Natural killer cell (primary cell): ENCODE data around the gene APOBEC3H. TPM values are rescaled to one million over a fixed set of nuclear protein-coding genes. Genes with fewer than 3 reads are reported as not detected.

Experiments
- ATAC-seq, 3 donors: fragments of 150-1000 bp in 2 of 3; fragments of 200-7000 bp in 1 of 3; cut with Tn5 transposase; 1 replicate in 1 of 3; 2 replicates in 2 of 3; pipeline ENCODE4 v1.10.0; 2021; ENCODE audit warnings: mild to moderate bottlenecking in 2 of 3, moderate library complexity in 2 of 3
- DNase-seq, 2 donors: peaks; one replicate each; pipeline versions ENCODE4 v3.0.0 to v3.0.0-alpha.2; 2013 to 2021; ENCODE audit warnings: mixed read lengths in 1 of 2
- H3K27ac ChIP-seq: one replicate; pipeline ENCODE4 v1.5.1; 2013; ENCODE audit warnings: mild to moderate bottlenecking, low read length
- H3K27me3 ChIP-seq: one replicate; pipeline ENCODE4 v1.6.1; 2013; ENCODE audit warnings: low read length; ENCODE audit not compliant: control insufficient read depth, insufficient read depth
- H3K36me3 ChIP-seq: one replicate; pipeline ENCODE4 v1.6.1; 2013; ENCODE audit warnings: low read length; ENCODE audit not compliant: control insufficient read depth, insufficient read depth
- H3K4me1 ChIP-seq: one replicate; pipeline ENCODE4 v1.6.1; 2013; ENCODE audit warnings: low read length; ENCODE audit not compliant: control insufficient read depth, insufficient read depth
- H3K4me3 ChIP-seq: one replicate; pipeline ENCODE4 v1.5.1; 2013; ENCODE audit warnings: low read length
- H3K9me3 ChIP-seq: one replicate; pipeline ENCODE4 v1.6.1; 2013; ENCODE audit warnings: low read length; ENCODE audit not compliant: control insufficient read depth, insufficient read depth
- H3K27ac Mint-ChIP-seq, 2 donors: one replicate each; pipeline ENCODE4 v1.8.0; 2022; ENCODE audit warnings: mild to moderate bottlenecking in 2 of 2, mixed read lengths in 2 of 2, moderate library complexity in 1 of 2
- H3K27me3 Mint-ChIP-seq, 2 donors: one replicate each; pipeline ENCODE4 v1.8.0; 2022; ENCODE audit warnings: low read depth in 2 of 2, mixed read lengths in 2 of 2
- H3K36me3 Mint-ChIP-seq: one replicate; pipeline ENCODE4 v1.8.0; 2022; ENCODE audit warnings: mixed read lengths
- H3K4me1 Mint-ChIP-seq, 2 donors: one replicate each; pipeline ENCODE4 v1.8.0; 2022; ENCODE audit warnings: mixed read lengths in 2 of 2
- H3K4me3 Mint-ChIP-seq: one replicate; pipeline ENCODE4 v1.8.0; 2022; ENCODE audit warnings: mild to moderate bottlenecking, moderate library complexity, mixed read lengths
- H3K9me3 Mint-ChIP-seq, 2 donors: one replicate each; pipeline ENCODE4 v1.8.0; 2022; ENCODE audit warnings: mixed read lengths in 2 of 2
- WGBS: methylation state at CpG from one replicate; pipeline ENCODE4 v1.1.7; 2013; ENCODE audit warnings: missing lambda C conversion rate; ENCODE audit not compliant: insufficient coverage; 5-methylcytosine and 5-hydroxymethylcytosine counted together
- intact Hi-C: fragments of 100-400 bp; cut with micrococcal nuclease; formaldehyde crosslinking; loops from one replicate; pipeline ENCODE4 v1.14.2; 2022
- total RNA-seq, 4 donors: library from RNA; stranded (reverse); fragments of 120-200 nt in 1 of 4; gene quantifications; one replicate each; pipeline versions ENCODE4 v1.2.3 to v1.2.4, GENCODE V29; 2013 to 2022
- TF ChIP-seq, protein P1 (sequence below): fragments of 200-600 bp; IDR thresholded peaks from one replicate; pipeline ENCODE4 v1.8.0; 2022; ENCODE audit warnings: antibody characterized with exemption

Gene APOBEC3H
- total RNA-seq, 3 donors from 2014 or later (not counting 1 experiment from before 2014, with no cell fraction given) = 14.1 to 17.0 (median 14.6) TPM

DNA sequence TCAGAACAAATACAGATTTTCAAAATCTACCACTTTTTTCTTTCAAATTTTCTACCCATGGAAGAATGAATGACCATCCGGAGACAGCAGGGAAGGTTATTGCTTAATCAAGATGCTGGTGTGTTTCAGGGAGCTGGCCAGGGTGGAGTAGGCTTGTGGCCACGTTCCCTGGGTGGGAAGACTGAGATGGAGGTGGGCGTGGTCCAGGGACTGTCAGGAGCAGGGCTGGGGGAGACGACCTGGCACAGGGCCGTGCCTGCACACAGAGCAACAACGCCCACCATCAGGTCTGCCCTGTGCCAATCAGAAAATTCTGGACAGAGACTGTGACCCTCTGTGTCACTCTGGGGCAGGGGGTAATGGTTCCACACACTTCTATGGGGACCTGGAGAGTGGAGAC is 7.1 kb upstream of the APOBEC3H start:
- WGBS = 69% methylated on average over 6 of the region's 6 CpGs
- Mint-ChIP-seq H3K27ac (peak overlapping the region; percentile 98 to 99), H3K36me3 (no peaks in the 10 kb centered on the region), H3K27me3 (no peaks in the 10 kb centered on the region), H3K4me3 (peak overlapping the region; percentile 90), H3K4me1 (peaks cover 81 to 90% of the 10 kb centered on the region in 2 donors), H3K9me3 (no peaks in the 10 kb centered on the region)
- Histone ChIP-seq H3K27ac (peak overlapping the region; percentile 98), H3K27me3 (no peaks in the 10 kb centered on the region), H3K36me3 (peaks cover 13% of the 10 kb centered on the region), H3K9me3 (no peaks in the 10 kb centered on the region), H3K4me1 (peaks cover 97% of the 10 kb centered on the region), H3K4me3 (peak overlapping the region; percentile 22)
- TF ChIP-seq, protein P1, sequence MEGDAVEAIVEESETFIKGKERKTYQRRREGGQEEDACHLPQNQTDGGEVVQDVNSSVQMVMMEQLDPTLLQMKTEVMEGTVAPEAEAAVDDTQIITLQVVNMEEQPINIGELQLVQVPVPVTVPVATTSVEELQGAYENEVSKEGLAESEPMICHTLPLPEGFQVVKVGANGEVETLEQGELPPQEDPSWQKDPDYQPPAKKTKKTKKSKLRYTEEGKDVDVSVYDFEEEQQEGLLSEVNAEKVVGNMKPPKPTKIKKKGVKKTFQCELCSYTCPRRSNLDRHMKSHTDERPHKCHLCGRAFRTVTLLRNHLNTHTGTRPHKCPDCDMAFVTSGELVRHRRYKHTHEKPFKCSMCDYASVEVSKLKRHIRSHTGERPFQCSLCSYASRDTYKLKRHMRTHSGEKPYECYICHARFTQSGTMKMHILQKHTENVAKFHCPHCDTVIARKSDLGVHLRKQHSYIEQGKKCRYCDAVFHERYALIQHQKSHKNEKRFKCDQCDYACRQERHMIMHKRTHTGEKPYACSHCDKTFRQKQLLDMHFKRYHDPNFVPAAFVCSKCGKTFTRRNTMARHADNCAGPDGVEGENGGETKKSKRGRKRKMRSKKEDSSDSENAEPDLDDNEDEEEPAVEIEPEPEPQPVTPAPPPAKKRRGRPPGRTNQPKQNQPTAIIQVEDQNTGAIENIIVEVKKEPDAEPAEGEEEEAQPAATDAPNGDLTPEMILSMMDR = no peak
- no peak for ATAC-seq
- intact Hi-C loops = loop anchor here (1.0 to 2.0 kb wide), 4 partner anchors 10 to 442 kb away; partner anchors contain the start of genes APOBEC3C and RPS19BP1
- no peak for DNase-seq

DNA sequence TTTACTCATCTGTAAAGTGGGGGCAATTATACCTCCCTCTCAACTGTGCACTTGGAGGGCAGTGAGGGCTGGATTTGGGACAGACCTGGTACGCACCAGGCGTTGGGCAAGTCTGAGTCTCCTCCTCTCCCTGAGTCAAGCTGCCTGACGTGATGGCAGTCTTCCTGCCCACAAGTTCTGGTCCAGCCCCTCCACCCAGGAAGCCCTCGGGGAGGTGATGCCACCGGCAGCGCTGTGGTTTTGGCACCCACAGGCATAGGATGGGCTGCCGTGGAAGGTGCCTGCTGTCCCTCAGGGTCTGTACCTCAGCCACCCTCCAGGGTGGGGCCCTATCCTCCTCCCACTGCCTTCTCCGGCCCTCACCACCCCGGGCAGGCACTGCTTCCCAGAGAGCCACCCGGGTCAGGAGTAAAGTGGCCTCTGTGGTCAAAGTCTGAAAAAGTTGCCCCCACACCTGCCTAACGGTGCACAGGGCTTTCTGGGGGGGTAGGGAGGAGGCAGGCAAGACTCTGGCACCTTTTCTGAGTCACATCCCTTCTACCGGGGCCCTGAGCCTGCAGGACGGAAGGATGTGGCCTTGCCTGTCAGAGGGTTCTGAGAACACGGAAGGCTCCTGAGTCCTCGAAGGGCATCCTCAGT is 6.5 kb upstream of the APOBEC3H start:
- H3K36me3 Mint-ChIP-seq = no peaks in the 10 kb centered on the region
- peaks cover 82 to 90% of the 10 kb centered on the region in 2 donors for H3K4me1 Mint-ChIP-seq
- no peaks in the 10 kb centered on the region for H3K9me3 Mint-ChIP-seq
- peaks cover 97% of the 10 kb centered on the region for H3K4me1 ChIP-seq
- DNase-seq = peak; percentile 90 to 94
- peaks cover 9% of the 10 kb centered on the region for H3K36me3 ChIP-seq
- peak overlapping the region; percentile 98 to 99 for H3K27ac Mint-ChIP-seq
- peak overlapping the region; percentile 90 for H3K4me3 Mint-ChIP-seq
- ATAC-seq = peak; percentile 67 to 87 (median 77)
- H3K9me3 ChIP-seq = no peaks in the 10 kb centered on the region
- WGBS = 13% methylated on average over 15 of the region's 15 CpGs
- no peaks in the 10 kb centered on the region for H3K27me3 ChIP-seq
- H3K27ac ChIP-seq = peak overlapping the region; percentile 98
- peak overlapping the region; percentile 22 for H3K4me3 ChIP-seq
- TF ChIP-seq, protein P1 = no peak
- no peaks in the 10 kb centered on the region for H3K27me3 Mint-ChIP-seq
- intact Hi-C loops = loop anchor here (1.0 to 2.0 kb wide), 5 partner anchors 9 to 442 kb away; partner anchors contain the start of genes APOBEC3C and RPS19BP1

DNA sequence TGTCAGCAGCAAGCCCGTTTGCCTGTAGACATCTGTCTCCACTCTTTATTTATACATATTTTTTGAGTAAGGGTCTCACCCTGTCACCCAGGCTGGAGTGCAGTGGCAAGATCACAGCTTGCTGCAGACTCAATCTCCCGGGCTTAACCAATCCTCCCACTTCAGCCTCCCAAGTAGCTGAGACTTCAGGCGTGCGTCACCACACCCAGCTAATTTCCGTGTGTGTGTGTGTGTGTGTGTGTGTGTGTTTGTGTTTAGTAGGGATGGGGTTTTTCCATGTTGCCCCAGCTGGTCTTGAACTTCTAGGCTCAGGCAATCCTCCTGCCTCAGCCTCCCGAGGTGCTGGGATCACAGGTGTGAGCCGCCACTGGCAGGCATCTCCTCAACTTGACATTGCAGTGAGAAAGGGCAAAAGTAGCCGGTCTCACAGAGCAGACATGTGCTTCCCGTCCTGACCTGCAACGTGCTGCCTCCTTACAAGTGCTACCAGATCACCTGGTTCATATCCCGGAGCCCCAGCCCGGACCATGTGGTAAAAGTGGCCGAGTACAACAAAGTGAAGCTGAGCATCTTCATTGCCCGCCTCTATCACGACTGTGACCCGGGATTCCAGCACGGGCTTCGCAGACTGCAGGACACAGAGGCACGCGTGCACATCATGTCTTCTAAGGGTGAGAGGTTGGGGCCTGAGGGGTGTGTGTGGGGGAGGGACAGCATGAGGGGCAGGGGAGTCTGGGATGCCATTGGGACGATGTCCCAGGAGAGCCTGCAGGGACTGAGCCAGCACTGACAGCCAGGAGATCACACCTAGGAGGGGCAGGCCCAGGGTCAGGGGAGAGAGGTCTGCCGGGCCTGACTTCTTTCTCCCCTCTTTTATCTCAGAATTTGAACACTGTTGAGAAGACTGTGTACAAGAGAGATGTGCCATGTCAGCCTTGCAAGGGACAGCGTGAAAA is 5.6 kb upstream of the APOBEC3H start:
- ATAC-seq (peak in 2 of 3 donors; percentile 0 to 3), DNase-seq (peak in 1 of 2 donors; percentile 77)
- TF ChIP-seq, protein P1 = no peak
- no peaks in the 10 kb centered on the region for H3K36me3 Mint-ChIP-seq
- intact Hi-C loops = loop anchor here (1.0 to 2.0 kb wide), 2 partner anchors 8 to 77 kb away; partner anchors contain the start of gene APOBEC3C
- peak overlapping the region; percentile 90 for H3K4me3 Mint-ChIP-seq
- Histone ChIP-seq H3K36me3 (peaks cover 5% of the 10 kb centered on the region), H3K27ac (peak overlapping the region; percentile 98), H3K27me3 (no peaks in the 10 kb centered on the region), H3K4me3 (peak overlapping the region; percentile 22), H3K4me1 (peaks cover 99% of the 10 kb centered on the region), H3K9me3 (no peaks in the 10 kb centered on the region)
- H3K4me1 Mint-ChIP-seq = peaks cover 81 to 91% of the 10 kb centered on the region in 2 donors
- H3K27ac Mint-ChIP-seq = peak overlapping the region; percentile 98 to 99
- H3K27me3 Mint-ChIP-seq = no peaks in the 10 kb centered on the region
- H3K9me3 Mint-ChIP-seq = no peaks in the 10 kb centered on the region
- 58% methylated on average over 22 of the region's 23 CpGs for WGBS
